MCF 10A (cell line): Measurements from ENCODE around the gene PROX1. TPM values are rescaled to one million over a fixed set of nuclear protein-coding genes. Genes with fewer than 3 reads are reported as not detected.

Experiments
- BruUV-seq: library from RNA; stranded (reverse); fragments of 400-500 nt; replicated peaks from 2 replicates; lab custom pipeline; 2021; lab: Mats Ljungman, UMichigan
- CTCF ChIA-PET: fragments of 300-600 bp; sonication (Branson Sonifier 250); formaldehyde crosslinking; extraction: SDS; loops from one replicate; lab custom pipeline; 2021; ENCODE audit warnings: antibody characterized with exemption, inconsistent platforms; lab: Yijun Ruan, JAX
- POLR2A ChIA-PET: fragments of 300-600, 350-650 bp; sonication (Branson Sonifier 250); formaldehyde crosslinking; extraction: SDS; loops from one replicate; lab custom pipeline; 2020; ENCODE audit warnings: antibody characterized with exemption, inconsistent platforms; lab: Yijun Ruan, JAX
- DNase-seq: peaks from one replicate; pipeline ENCODE4 v3.0.0-alpha.2; 2018; ENCODE audit not compliant: unreplicated experiment
- H3K27ac Mint-ChIP-seq: one replicate; pipeline ENCODE4 v1.8.0; 2022; ENCODE audit warnings: mild to moderate bottlenecking, low read depth, mixed read lengths; ENCODE audit not compliant: unreplicated experiment
- H3K27me3 Mint-ChIP-seq: one replicate; pipeline ENCODE4 v1.8.0; 2022; ENCODE audit warnings: mixed read lengths; ENCODE audit not compliant: insufficient read depth, unreplicated experiment
- H3K36me3 Mint-ChIP-seq: one replicate; pipeline ENCODE4 v1.8.0; 2022; ENCODE audit warnings: mild to moderate bottlenecking, moderate library complexity, mixed read lengths; ENCODE audit not compliant: insufficient read depth, unreplicated experiment
- H3K4me1 Mint-ChIP-seq: one replicate; pipeline ENCODE4 v1.8.0; 2022; ENCODE audit warnings: mixed read lengths; ENCODE audit not compliant: insufficient read depth, unreplicated experiment
- H3K4me3 Mint-ChIP-seq: one replicate; pipeline ENCODE4 v1.8.0; 2022; ENCODE audit warnings: mild to moderate bottlenecking, moderate library complexity, mixed read lengths; ENCODE audit not compliant: unreplicated experiment
- H3K9me3 Mint-ChIP-seq: one replicate; pipeline ENCODE4 v1.8.0; 2022; ENCODE audit warnings: mixed read lengths; ENCODE audit not compliant: unreplicated experiment
- CTCF ChIP-seq: fragments of 200-600 bp; IDR thresholded peaks from one replicate; pipeline ENCODE4 v1.8.0; 2022; ENCODE audit warnings: antibody characterized with exemption, mild to moderate bottlenecking; ENCODE audit not compliant: unreplicated experiment
- intact Hi-C: fragments of 100-400 bp; cut with micrococcal nuclease; formaldehyde crosslinking; loops from 2 replicates; pipeline ENCODE4 v1.14.1; 2022
- total RNA-seq: library from RNA; stranded (reverse); gene quantifications from 2 replicates; pipeline ENCODE4 v1.2.3, GENCODE V29; 2022

Gene PROX1
- total RNA-seq, 1 experiment from 2014 or later, result 0.61 TPM

GRCh38 chr1:213972141-213972540, 15.6 kb upstream of the PROX1 start:
- Mint-ChIP-seq H3K27ac (no peak overlapping the region), H3K27me3 (peaks cover 67% of the 10 kb centered on the region), H3K4me1 (peaks cover 6% of the 10 kb centered on the region), H3K4me3 (no peak overlapping the region), H3K9me3 (no peaks in the 10 kb centered on the region), H3K36me3 (no peaks in the 10 kb centered on the region)
- POLR2A ChIA-PET, result interaction anchor here (0.6 to 1.0 kb wide), 2 partner anchors 14 to 18 kb away, joined by 3 read pairs; no protein-coding TSS in a partner anchor
- no peak for TF ChIP-seq CTCF
- BruUV-seq, result no TSS peak
- intact Hi-C loops, result no loop called here
- DNase-seq, result no peak
- CTCF ChIA-PET, result interaction anchor here (0.7 to 1.6 kb wide), 2 partner anchors 13 to 227 kb away, joined by 3 read pairs; no protein-coding TSS in a partner anchor

- intact Hi-C loops, result no loop called here
- no peak for DNase-seq
- Mint-ChIP-seq H3K4me1 (peaks cover 6% of the 10 kb centered on the region), H3K27me3 (peaks cover 67% of the 10 kb centered on the region), H3K4me3 (no peak overlapping the region), H3K36me3 (no peaks in the 10 kb centered on the region), H3K9me3 (no peaks in the 10 kb centered on the region), H3K27ac (no peak overlapping the region)
- no peak for TF ChIP-seq CTCF
- CTCF ChIA-PET, result no interaction called here
- POLR2A ChIA-PET, result interaction anchor here (1.0 kb wide), 1 partner anchor 13 kb away, joined by 3 read pairs; no protein-coding TSS in a partner anchor
- no TSS peak for BruUV-seq
Measured at GRCh38 chr1:213973129-213973528, 14.6 kb upstream of the PROX1 start.

- intact Hi-C loops, result no loop called here
- no peak overlapping the region for H3K27ac Mint-ChIP-seq
- CTCF ChIA-PET, result interaction anchor here (0.9 to 1.5 kb wide), 2 partner anchors 13 to 603 kb away, joined by 4 read pairs; no protein-coding TSS in a partner anchor
Measured at GRCh38 chr1:213976665-213977485, 10.9 kb upstream of the PROX1 start.

More at GRCh38 chr1:213976665-213977485, 10.9 kb upstream of the PROX1 start:
- no peak overlapping the region for H3K4me3 Mint-ChIP-seq
- DNase-seq, result no peak
- no peak for TF ChIP-seq CTCF
- H3K4me1 Mint-ChIP-seq, result peaks cover 6% of the 10 kb centered on the region
- BruUV-seq, result no TSS peak
- H3K9me3 Mint-ChIP-seq, result no peaks in the 10 kb centered on the region
- no peaks in the 10 kb centered on the region for H3K36me3 Mint-ChIP-seq
- H3K27me3 Mint-ChIP-seq, result peaks cover 65% of the 10 kb centered on the region
- POLR2A ChIA-PET, result interaction anchor here (0.6 kb wide), 1 partner anchor 13 kb away, joined by 3 read pairs; no protein-coding TSS in a partner anchor
